HepG2 (cell line): ENCODE results near the gene NHSL1. TPM values are rescaled to one million over a fixed set of nuclear protein-coding genes. Genes with fewer than 3 reads are reported as not detected.

Source experiments
- ARID3A ChIP-seq: IDR thresholded peaks from 2 replicates; pipeline ENCODE4 v1.6.1; 2012; ENCODE audit warnings: low read depth, low read length, improper control_type of control experiment
- ARID5B ChIP-seq: IDR thresholded peaks from 2 replicates; pipeline ENCODE4 v1.4.0; 2020; ENCODE audit warnings: mild to moderate bottlenecking, missing genetic modification reagents
- BHLHE40 ChIP-seq: IDR thresholded peaks from 2 replicates; pipeline ENCODE4 v1.6.1; 2011; ENCODE audit warnings: low read length, improper control_type of control experiment
- CEBPB ChIP-seq: IDR thresholded peaks from 2 replicates; pipeline ENCODE4 v1.6.1; 2011; ENCODE audit warnings: low read depth, low read length, improper control_type of control experiment, borderline replicate concordance
- CSRNP2 ChIP-seq: sonication (generic); formaldehyde crosslinking; conservative IDR thresholded peaks from 2 replicates; pipeline ENCODE4 v1.8.0; 2022; ENCODE audit warnings: low read depth, missing genetic modification reagents
- HDAC2 ChIP-seq: sonication (generic); formaldehyde crosslinking; IDR thresholded peaks from 2 replicates; pipeline ENCODE4 v1.4.0; 2020; ENCODE audit warnings: missing genetic modification reagents
- HDAC6 ChIP-seq: fragments of 200-600 bp; sonication (generic); IDR thresholded peaks from 2 replicates; pipeline ENCODE4 v1.7.0; 2017; ENCODE audit warnings: mild to moderate bottlenecking, antibody characterized with exemption, low read length, low read depth
- MEIS2 ChIP-seq: sonication (generic); formaldehyde crosslinking; IDR thresholded peaks from 2 replicates; pipeline ENCODE4 v1.9.0; 2021; ENCODE audit warnings: mild to moderate bottlenecking, missing genetic modification reagents
- YEATS2 ChIP-seq: sonication (generic); formaldehyde crosslinking; IDR thresholded peaks from 2 replicates; pipeline ENCODE4 v1.4.0; 2020; ENCODE audit warnings: missing genetic modification reagents, borderline replicate concordance
- ZC3H4 ChIP-seq: sonication (generic); formaldehyde crosslinking; IDR thresholded peaks from 2 replicates; pipeline ENCODE4 v1.4.0; 2020; ENCODE audit warnings: missing genetic modification reagents, borderline replicate concordance
- ZNF646 ChIP-seq: sonication (generic); formaldehyde crosslinking; IDR thresholded peaks from 2 replicates; pipeline ENCODE4 v1.9.0; 2021; ENCODE audit warnings: mild to moderate bottlenecking, missing genetic modification reagents
- ZNF883 ChIP-seq: sonication (generic); formaldehyde crosslinking; IDR thresholded peaks from 2 replicates; pipeline ENCODE4 v1.5.1; 2020; ENCODE audit warnings: mild to moderate bottlenecking, missing genetic modification reagents; ENCODE audit errors: not compliant biosample characterization
- polyA plus RNA-seq, 8 experiments: library from polyadenylated mRNA; depleted of rRNA in 3 of 8; stranded (reverse) in 7 of 8; unstranded in 1 of 8; fragments of >200 nt; fragmentation: Illumina TruSeq in 4 of 8; extraction: Trizol in 4 of 8; gene quantifications; 2 replicates each; pipeline versions ENCODE4 v1.2.1 to v1.2.3, GENCODE V29; 2011 to 2016; ENCODE audit warnings: low read depth in 4 of 8, missing spikeins in 1 of 8, mixed read lengths in 1 of 8; ENCODE audit not compliant: insufficient read depth in 1 of 8
- total RNA-seq, 5 experiments: library from RNA; depleted of rRNA; stranded (reverse); fragments of >200 nt; fragmentation: Illumina TruSeq; extraction: Trizol; gene quantifications; 2 replicates each; pipeline ENCODE4 v1.2.3, GENCODE V29; 2016; ENCODE audit warnings: low read depth in 1 of 5
- TF ChIP-seq, protein P1 (sequence below): IDR thresholded peaks from 2 replicates; pipeline ENCODE4 v1.6.1; 2016; ENCODE audit warnings: mild to moderate bottlenecking

NHSL1 gene
- total and polyA plus RNA-seq, 2 of the 13 experiments (the other 11 are each of a cell fraction or from before 2014, with no cell fraction given), result 24.9 to 53.6 TPM

DNA sequence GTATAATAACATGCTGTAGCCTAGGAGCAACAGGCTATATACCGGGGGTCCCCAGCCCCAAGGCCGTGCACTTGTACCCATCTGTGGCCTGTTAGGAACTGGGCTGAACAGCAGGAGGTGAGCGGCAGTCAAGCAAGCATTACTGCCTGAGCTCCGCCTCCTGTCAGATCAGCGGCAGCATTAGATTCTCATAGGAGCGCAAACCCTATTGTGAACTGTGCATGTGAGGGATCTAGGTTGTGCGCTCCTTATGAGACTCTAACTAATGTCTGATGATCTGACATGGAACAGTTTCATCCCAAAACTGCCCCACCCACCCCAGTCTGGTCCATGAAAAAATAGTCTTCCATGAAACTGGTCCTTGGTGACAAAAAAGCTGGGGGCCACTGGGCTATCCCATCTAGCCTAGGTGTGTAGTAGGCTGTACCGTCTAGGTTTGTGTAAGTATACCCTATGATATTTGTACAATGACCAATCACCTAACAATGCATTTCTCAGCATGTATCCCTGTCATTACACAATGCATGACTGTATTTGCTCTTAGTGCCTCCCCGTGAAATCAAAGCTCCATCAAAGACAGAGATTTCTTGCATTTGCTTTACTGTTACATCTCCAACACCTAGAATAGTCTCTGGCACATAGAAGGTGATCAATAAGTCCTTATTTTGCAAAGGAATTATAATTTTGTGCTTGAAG is 30.8 kb downstream of the NHSL1 start (continued):
- TF ChIP-seq ZNF646 (no peak), CSRNP2 (CRISPR knock-in tag) (no peak), ARID5B (CRISPR knock-in tag) (peak; percentile 79), ZNF883 (CRISPR knock-in tag) (no peak), YEATS2 (CRISPR knock-in tag) (peak; percentile 38; the same call in 1 of the 2 replicates), ZC3H4 (no peak), CEBPB (peak; percentile 90), BHLHE40 (no peak), HDAC6 (no peak), MEIS2 (CRISPR knock-in tag) (no peak), HDAC2 (CRISPR knock-in tag) (0 out of 2 replicates have a peak, but pooled peaks have one; percentile 34), ARID3A (peak; percentile 73)
- TF ChIP-seq, protein P1, sequence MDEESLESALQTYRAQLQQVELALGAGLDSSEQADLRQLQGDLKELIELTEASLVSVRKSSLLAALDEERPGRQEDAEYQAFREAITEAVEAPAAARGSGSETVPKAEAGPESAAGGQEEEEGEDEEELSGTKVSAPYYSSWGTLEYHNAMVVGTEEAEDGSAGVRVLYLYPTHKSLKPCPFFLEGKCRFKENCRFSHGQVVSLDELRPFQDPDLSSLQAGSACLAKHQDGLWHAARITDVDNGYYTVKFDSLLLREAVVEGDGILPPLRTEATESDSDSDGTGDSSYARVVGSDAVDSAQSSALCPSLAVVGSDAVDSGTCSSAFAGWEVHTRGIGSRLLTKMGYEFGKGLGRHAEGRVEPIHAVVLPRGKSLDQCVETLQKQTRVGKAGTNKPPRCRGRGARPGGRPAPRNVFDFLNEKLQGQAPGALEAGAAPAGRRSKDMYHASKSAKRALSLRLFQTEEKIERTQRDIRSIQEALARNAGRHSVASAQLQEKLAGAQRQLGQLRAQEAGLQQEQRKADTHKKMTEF (CRISPR knock-in tag), result 0 out of 2 replicates have a peak, but pooled peaks have one; percentile 22
